GM12874 (cell line): Measurements from ENCODE around the gene LINGO3.

Experiments
- TF ChIP-seq, protein P1 (sequence below): IDR thresholded peaks from 2 replicates; pipeline ENCODE4 v1.5.1; 2011; ENCODE audit warnings: low read depth, mild to moderate bottlenecking, control low read depth, low read length, moderate library complexity; ENCODE audit not compliant: insufficient read depth

The LINGO3 gene, protein sequence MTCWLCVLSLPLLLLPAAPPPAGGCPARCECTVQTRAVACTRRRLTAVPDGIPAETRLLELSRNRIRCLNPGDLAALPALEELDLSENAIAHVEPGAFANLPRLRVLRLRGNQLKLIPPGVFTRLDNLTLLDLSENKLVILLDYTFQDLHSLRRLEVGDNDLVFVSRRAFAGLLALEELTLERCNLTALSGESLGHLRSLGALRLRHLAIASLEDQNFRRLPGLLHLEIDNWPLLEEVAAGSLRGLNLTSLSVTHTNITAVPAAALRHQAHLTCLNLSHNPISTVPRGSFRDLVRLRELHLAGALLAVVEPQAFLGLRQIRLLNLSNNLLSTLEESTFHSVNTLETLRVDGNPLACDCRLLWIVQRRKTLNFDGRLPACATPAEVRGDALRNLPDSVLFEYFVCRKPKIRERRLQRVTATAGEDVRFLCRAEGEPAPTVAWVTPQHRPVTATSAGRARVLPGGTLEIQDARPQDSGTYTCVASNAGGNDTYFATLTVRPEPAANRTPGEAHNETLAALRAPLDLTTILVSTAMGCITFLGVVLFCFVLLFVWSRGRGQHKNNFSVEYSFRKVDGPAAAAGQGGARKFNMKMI

DNA sequence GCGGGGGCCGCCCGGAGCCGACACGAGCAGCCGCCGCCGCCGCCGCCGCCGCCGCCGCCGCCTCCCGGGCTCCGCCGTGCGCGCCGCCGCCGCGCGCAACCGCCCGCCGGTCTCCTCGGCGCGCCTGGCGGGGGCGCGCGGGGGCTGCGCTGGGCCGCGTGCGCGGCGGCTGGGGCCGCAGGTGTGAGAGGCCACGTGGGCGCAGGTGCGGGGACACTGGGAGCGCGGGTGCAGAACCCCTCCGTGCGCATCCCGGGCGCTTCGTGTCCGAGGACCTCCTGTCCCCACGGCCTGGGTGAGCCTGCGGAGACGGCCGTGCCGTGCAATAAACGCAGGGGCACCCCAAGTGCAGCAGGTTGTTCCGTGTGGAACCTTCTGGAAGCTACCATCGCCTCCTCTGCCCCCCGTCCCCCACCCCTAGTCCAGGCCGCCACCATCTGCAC is at the start of gene LINGO3:
Gene LINGO3 (minus strand): TSS at position 41 of the 443 bp plus-strand sequence. CDS start 16,378 bp downstream, outside the sequence.
- TF ChIP-seq, protein P1, sequence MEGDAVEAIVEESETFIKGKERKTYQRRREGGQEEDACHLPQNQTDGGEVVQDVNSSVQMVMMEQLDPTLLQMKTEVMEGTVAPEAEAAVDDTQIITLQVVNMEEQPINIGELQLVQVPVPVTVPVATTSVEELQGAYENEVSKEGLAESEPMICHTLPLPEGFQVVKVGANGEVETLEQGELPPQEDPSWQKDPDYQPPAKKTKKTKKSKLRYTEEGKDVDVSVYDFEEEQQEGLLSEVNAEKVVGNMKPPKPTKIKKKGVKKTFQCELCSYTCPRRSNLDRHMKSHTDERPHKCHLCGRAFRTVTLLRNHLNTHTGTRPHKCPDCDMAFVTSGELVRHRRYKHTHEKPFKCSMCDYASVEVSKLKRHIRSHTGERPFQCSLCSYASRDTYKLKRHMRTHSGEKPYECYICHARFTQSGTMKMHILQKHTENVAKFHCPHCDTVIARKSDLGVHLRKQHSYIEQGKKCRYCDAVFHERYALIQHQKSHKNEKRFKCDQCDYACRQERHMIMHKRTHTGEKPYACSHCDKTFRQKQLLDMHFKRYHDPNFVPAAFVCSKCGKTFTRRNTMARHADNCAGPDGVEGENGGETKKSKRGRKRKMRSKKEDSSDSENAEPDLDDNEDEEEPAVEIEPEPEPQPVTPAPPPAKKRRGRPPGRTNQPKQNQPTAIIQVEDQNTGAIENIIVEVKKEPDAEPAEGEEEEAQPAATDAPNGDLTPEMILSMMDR, result no peak

GRCh38 chr19:2356036-2356646 is 48.2 kb upstream of the LINGO3 start:
- TF ChIP-seq, protein P1, result no peak

DNA sequence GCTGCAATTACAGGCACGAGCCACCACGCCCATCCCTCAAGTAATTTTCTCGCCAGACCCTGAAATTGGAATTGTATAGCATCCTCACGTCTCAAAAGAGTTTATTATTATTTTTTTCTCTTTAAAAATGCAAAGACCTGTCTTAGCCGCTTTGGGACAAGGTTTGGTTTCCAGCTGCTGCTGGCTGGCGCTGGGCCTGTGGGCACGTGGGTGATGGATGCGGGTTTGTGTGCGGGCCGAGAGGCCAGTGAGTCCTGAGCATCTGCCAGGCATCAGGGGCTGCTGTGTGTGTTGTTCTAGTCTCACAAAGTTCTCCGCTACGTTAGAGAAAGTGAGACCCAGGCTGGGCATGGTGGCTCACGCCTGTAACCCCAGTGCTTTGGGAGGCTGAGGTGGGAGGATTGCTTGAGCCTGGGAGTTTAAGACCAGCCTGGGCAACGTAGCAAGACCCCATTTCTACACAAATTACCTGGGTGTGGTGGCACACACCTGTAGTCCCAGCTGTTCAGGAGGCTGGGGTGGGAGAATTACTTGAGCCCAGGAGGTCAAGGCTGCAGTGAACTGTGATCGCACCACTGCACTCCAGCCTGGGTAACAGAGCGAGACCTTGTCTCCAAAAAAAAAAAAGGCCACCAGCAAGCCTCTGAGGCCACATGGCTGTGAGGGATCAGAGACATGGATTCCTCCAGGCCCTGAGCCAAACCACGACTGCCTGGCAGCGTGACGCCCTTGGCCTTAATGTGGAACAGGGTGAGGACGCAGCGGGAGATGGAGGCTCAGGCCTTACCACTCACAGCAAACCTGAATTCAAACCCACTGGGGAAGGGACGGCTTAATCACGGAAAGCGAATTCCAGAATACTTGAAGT is 47.4 kb upstream of the LINGO3 start:
- TF ChIP-seq, protein P1, result no peak

DNA sequence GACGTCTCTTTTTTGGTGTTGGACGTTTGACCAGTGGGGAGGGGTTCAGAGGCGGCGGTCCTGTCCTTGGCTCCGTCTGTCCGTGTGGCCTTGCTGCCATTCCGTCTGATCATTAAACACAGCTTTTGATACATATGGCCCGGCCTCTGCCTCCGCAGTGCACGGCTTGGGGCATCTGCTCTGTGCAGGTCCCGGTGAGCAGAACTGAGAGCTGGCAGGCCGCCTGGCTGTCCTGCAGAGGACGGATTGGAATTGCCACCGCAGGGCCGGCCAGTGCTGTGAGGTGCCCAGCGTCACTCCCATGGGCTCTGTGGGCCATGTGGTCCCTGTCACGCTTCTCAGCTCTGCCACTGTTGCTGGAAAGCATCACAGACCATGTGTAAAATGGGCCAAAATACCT is 46.7 kb upstream of the LINGO3 start:
- TF ChIP-seq, protein P1, result no peak

DNA sequence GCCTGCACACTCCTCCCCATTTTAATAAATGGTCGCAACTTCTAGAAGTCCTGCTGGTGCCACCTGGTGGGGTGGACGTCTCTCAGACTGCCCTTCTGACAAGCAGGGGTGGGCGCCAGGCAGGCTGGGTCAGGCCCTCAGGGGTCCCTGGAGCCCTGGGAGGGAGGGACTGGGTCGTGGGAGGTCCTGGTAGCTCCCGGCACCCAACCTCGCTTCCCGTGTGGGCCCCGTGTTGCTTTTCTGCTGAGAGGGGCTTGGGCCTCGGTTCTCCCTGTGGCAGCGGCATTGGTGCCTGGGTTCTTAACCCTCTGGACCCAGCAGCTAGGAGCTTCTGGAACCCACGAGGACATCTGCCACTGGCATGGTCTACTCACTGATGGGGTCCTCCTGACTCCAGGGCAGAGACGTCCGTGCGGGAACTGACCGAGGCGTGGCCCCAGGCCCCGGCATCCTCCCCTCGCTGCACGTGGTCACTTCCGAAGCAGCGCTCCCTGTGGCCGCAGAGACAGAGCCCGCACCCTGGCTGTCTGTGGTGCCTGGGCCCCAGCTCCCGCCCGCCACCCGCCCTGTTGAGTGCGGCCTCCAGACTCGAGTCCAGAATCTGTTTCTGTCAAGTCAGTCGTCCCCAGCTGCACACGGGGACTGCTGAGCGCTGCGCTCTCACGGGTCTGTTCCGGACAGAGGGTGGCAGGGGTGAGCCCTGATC is 46.1 kb upstream of the LINGO3 start:
- TF ChIP-seq, protein P1, result no peak

DNA sequence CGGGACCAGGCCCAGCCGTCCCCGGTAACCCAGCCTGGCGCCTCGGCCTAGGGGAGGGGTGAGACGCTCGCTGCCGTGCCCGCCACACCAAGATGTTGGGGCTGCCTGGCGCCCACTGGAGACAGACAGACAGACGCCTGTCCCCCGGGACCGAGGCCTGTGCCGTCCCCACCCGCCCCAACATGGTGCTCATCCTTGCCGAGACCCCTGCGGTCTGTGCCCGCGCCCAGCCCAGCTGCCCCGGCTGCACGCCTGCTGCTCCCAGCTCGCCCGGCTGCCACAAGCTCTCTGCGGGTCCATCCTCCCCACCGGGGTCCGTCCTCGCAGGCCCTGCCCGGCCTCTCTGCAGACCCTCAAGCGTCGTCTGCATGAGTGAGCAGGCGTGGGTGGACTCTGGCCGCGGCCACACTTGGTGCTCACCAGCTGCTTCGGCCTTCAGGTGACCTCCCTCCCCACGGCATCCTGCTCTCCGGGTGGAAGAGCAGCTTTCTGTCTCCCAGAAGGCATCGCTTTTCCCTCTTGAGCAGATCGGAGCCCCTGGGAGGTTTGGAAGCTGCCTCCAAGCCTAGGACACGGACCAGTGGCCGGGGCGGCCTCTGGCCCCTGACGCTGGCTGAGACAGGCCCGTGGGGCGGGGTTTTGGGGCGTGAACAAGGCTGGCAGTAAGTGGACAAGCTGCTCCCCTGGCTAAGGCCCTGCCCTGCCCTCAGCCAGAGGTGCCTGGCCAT is 45.4 kb upstream of the LINGO3 start:
- TF ChIP-seq, protein P1, result no peak
